ENCODE measurements around the gene PSMF1.

The PSMF1 gene

GRCh38 chr20:1150218-1150617 lies 31.8 kb downstream of the PSMF1 start:
- Histone ChIP-seq H3K36me3 (ENCODE audit: insufficient read depth, low read length) (peaks cover 54% of the 10 kb centered on the region), H3K4me3 (ENCODE audit: low read length) (no peak overlapping the region)

GRCh38 chr20:1150968-1151367 lies 32.6 kb downstream of the PSMF1 start:
- H3K4me3 ChIP-seq (ENCODE audit: low read length): no peak overlapping the region
- no peaks in the 10 kb centered on the region for H3K9me3 ChIP-seq (replicated peaks; ENCODE audit: low read length)
- H3K9ac ChIP-seq (ENCODE audit: low read depth, low read length): no peak overlapping the region
- H3K4me2 ChIP-seq (ENCODE audit: low read length): no peak overlapping the region
- peaks cover 61% of the 10 kb centered on the region for H3K36me3 ChIP-seq (ENCODE audit: insufficient read depth, low read length)
- no peaks in the 10 kb centered on the region for H3K4me1 ChIP-seq (ENCODE audit: control insufficient read depth, insufficient read depth, low read length)
- H3K27me3 ChIP-seq (ENCODE audit: control insufficient read depth, insufficient read depth, low read length): no peaks in the 10 kb centered on the region

More at GRCh38 chr20:1150218-1150617, 31.8 kb downstream of the PSMF1 start:
- H3K9me3 ChIP-seq (replicated peaks; ENCODE audit: low read length): no peaks in the 10 kb centered on the region
- H3K9ac ChIP-seq (ENCODE audit: low read depth, low read length): no peak overlapping the region
- no peaks in the 10 kb centered on the region for H3K27me3 ChIP-seq (ENCODE audit: control insufficient read depth, insufficient read depth, low read length)
- no peaks in the 10 kb centered on the region for H3K4me1 ChIP-seq (ENCODE audit: control insufficient read depth, insufficient read depth, low read length)
- no peak overlapping the region for H3K4me2 ChIP-seq (ENCODE audit: low read length)

- Histone ChIP-seq H3K36me3 (ENCODE audit: insufficient read depth, low read length) (peaks cover 44% of the 10 kb centered on the region), H3K4me1 (ENCODE audit: control insufficient read depth, insufficient read depth, low read length) (no peaks in the 10 kb centered on the region), H3K9ac (ENCODE audit: low read depth, low read length) (no peak overlapping the region), H3K4me3 (ENCODE audit: low read length) (no peak overlapping the region), H3K9me3 (replicated peaks; ENCODE audit: low read length) (no peaks in the 10 kb centered on the region), H3K4me2 (ENCODE audit: low read length) (no peak overlapping the region), H3K27me3 (ENCODE audit: control insufficient read depth, insufficient read depth, low read length) (no peaks in the 10 kb centered on the region)
Observed at GRCh38 chr20:1154226-1154625, 35.8 kb downstream of the PSMF1 start.

GRCh38 chr20:1154691-1155090 lies 36.3 kb downstream of the PSMF1 start:
- peaks cover 39% of the 10 kb centered on the region for H3K36me3 ChIP-seq (ENCODE audit: insufficient read depth, low read length)
- H3K9ac ChIP-seq (ENCODE audit: low read depth, low read length): no peak overlapping the region
- no peaks in the 10 kb centered on the region for H3K27me3 ChIP-seq (ENCODE audit: control insufficient read depth, insufficient read depth, low read length)
- no peak overlapping the region for H3K4me3 ChIP-seq (ENCODE audit: low read length)
- H3K9me3 ChIP-seq (replicated peaks; ENCODE audit: low read length): no peaks in the 10 kb centered on the region
- no peak overlapping the region for H3K4me2 ChIP-seq (ENCODE audit: low read length)
- H3K4me1 ChIP-seq (ENCODE audit: control insufficient read depth, insufficient read depth, low read length): no peaks in the 10 kb centered on the region

GRCh38 chr20:1155342-1155741 lies 36.9 kb downstream of the PSMF1 start:
- Histone ChIP-seq H3K4me2 (ENCODE audit: low read length) (no peak overlapping the region), H3K9ac (ENCODE audit: low read depth, low read length) (no peak overlapping the region), H3K36me3 (ENCODE audit: insufficient read depth, low read length) (peaks cover 39% of the 10 kb centered on the region), H3K4me1 (ENCODE audit: control insufficient read depth, insufficient read depth, low read length) (no peaks in the 10 kb centered on the region), H3K4me3 (ENCODE audit: low read length) (no peak overlapping the region), H3K9me3 (replicated peaks; ENCODE audit: low read length) (no peaks in the 10 kb centered on the region), H3K27me3 (ENCODE audit: control insufficient read depth, insufficient read depth, low read length) (no peaks in the 10 kb centered on the region)

- H3K9me3 ChIP-seq (replicated peaks; ENCODE audit: low read length): no peaks in the 10 kb centered on the region
- H3K4me1 ChIP-seq (ENCODE audit: control insufficient read depth, insufficient read depth, low read length): no peaks in the 10 kb centered on the region
- peaks cover 46% of the 10 kb centered on the region for H3K36me3 ChIP-seq (ENCODE audit: insufficient read depth, low read length)
- H3K9ac ChIP-seq (ENCODE audit: low read depth, low read length): no peak overlapping the region
- no peaks in the 10 kb centered on the region for H3K27me3 ChIP-seq (ENCODE audit: control insufficient read depth, insufficient read depth, low read length)
- H3K4me3 ChIP-seq (ENCODE audit: low read length): no peak overlapping the region
- no peak overlapping the region for H3K4me2 ChIP-seq (ENCODE audit: low read length)
Observed at GRCh38 chr20:1160496-1160895, 42.1 kb downstream of the PSMF1 start.

- H3K36me3 ChIP-seq (ENCODE audit: insufficient read depth, low read length): peaks cover 46% of the 10 kb centered on the region
- no peaks in the 10 kb centered on the region for H3K27me3 ChIP-seq (ENCODE audit: control insufficient read depth, insufficient read depth, low read length)
Observed at GRCh38 chr20:1160991-1161390, 42.6 kb downstream of the PSMF1 start.

GRCh38 chr20:1163105-1163504 lies 44.7 kb downstream of the PSMF1 start:
- Histone ChIP-seq H3K9ac (ENCODE audit: low read depth, low read length) (no peak overlapping the region), H3K4me2 (ENCODE audit: low read length) (no peak overlapping the region), H3K4me1 (ENCODE audit: control insufficient read depth, insufficient read depth, low read length) (no peaks in the 10 kb centered on the region), H3K36me3 (ENCODE audit: insufficient read depth, low read length) (peaks cover 63% of the 10 kb centered on the region), H3K9me3 (replicated peaks; ENCODE audit: low read length) (no peaks in the 10 kb centered on the region), H3K4me3 (ENCODE audit: low read length) (no peak overlapping the region), H3K27me3 (ENCODE audit: control insufficient read depth, insufficient read depth, low read length) (no peaks in the 10 kb centered on the region)

More at GRCh38 chr20:1160991-1161390, 42.6 kb downstream of the PSMF1 start:
- no peaks in the 10 kb centered on the region for H3K9me3 ChIP-seq (replicated peaks; ENCODE audit: low read length)
- no peak overlapping the region for H3K4me2 ChIP-seq (ENCODE audit: low read length)
- no peak overlapping the region for H3K9ac ChIP-seq (ENCODE audit: low read depth, low read length)
- no peaks in the 10 kb centered on the region for H3K4me1 ChIP-seq (ENCODE audit: control insufficient read depth, insufficient read depth, low read length)
- no peak overlapping the region for H3K4me3 ChIP-seq (ENCODE audit: low read length)

- H3K9ac ChIP-seq (ENCODE audit: low read depth, low read length): no peak overlapping the region
- no peaks in the 10 kb centered on the region for H3K9me3 ChIP-seq (replicated peaks; ENCODE audit: low read length)
- no peaks in the 10 kb centered on the region for H3K27me3 ChIP-seq (ENCODE audit: control insufficient read depth, insufficient read depth, low read length)
- H3K4me1 ChIP-seq (ENCODE audit: control insufficient read depth, insufficient read depth, low read length): no peaks in the 10 kb centered on the region
- no peak overlapping the region for H3K4me3 ChIP-seq (ENCODE audit: low read length)
- H3K4me2 ChIP-seq (ENCODE audit: low read length): no peak overlapping the region
- peaks cover 68% of the 10 kb centered on the region for H3K36me3 ChIP-seq (ENCODE audit: insufficient read depth, low read length)
Observed at GRCh38 chr20:1163653-1164052, 45.3 kb downstream of the PSMF1 start.

GRCh38 chr20:1164871-1165270 lies 46.5 kb downstream of the PSMF1 start:
- no peaks in the 10 kb centered on the region for H3K9me3 ChIP-seq (replicated peaks; ENCODE audit: low read length)
- no peak overlapping the region for H3K4me2 ChIP-seq (ENCODE audit: low read length)
- H3K4me1 ChIP-seq (ENCODE audit: control insufficient read depth, insufficient read depth, low read length): no peaks in the 10 kb centered on the region
- H3K9ac ChIP-seq (ENCODE audit: low read depth, low read length): no peak overlapping the region
- H3K27me3 ChIP-seq (ENCODE audit: control insufficient read depth, insufficient read depth, low read length): no peaks in the 10 kb centered on the region
- H3K36me3 ChIP-seq (ENCODE audit: insufficient read depth, low read length): peaks cover 76% of the 10 kb centered on the region
- no peak overlapping the region for H3K4me3 ChIP-seq (ENCODE audit: low read length)

- Histone ChIP-seq H3K9ac (ENCODE audit: low read depth, low read length) (no peak overlapping the region), H3K4me3 (ENCODE audit: low read length) (no peak overlapping the region), H3K36me3 (ENCODE audit: insufficient read depth, low read length) (peaks cover 81% of the 10 kb centered on the region), H3K4me2 (ENCODE audit: low read length) (no peak overlapping the region), H3K4me1 (ENCODE audit: control insufficient read depth, insufficient read depth, low read length) (no peaks in the 10 kb centered on the region), H3K27me3 (ENCODE audit: control insufficient read depth, insufficient read depth, low read length) (no peaks in the 10 kb centered on the region), H3K9me3 (replicated peaks; ENCODE audit: low read length) (no peaks in the 10 kb centered on the region)
Observed at GRCh38 chr20:1165521-1165920, 47.1 kb downstream of the PSMF1 start.

- Histone ChIP-seq H3K9ac (ENCODE audit: low read depth, low read length) (no peak overlapping the region), H3K9me3 (replicated peaks; ENCODE audit: low read length) (no peaks in the 10 kb centered on the region), H3K36me3 (ENCODE audit: insufficient read depth, low read length) (peaks cover 81% of the 10 kb centered on the region), H3K27me3 (ENCODE audit: control insufficient read depth, insufficient read depth, low read length) (no peaks in the 10 kb centered on the region), H3K4me3 (ENCODE audit: low read length) (no peak overlapping the region), H3K4me1 (ENCODE audit: control insufficient read depth, insufficient read depth, low read length) (no peaks in the 10 kb centered on the region), H3K4me2 (ENCODE audit: low read length) (no peak overlapping the region)
Observed at GRCh38 chr20:1165941-1166340, 47.5 kb downstream of the PSMF1 start.

Measured in skeletal muscle satellite cell (primary cell).